GM20000 (cell line): ENCODE measurements around the gene CTNNA2.
A peak's percentile ranks its signal among the peaks of the same experiment; 100 is the strongest.

ENCODE experiments used
- DNase-seq: peaks from one replicate; pipeline ENCODE4 v3.0.0; 2012; ENCODE audit warnings: low spot score
- CTCF ChIP-seq: IDR thresholded peaks from 2 replicates; pipeline ENCODE4 v1.5.1; 2012; ENCODE audit warnings: mild to moderate bottlenecking, control low read depth; ENCODE audit errors: extremely low read depth, missing control alignments

The CTNNA2 gene

GRCh38 chr2:80515964-80516363 lies 1003.1 kb downstream of the CTNNA2 start:
- TF ChIP-seq CTCF = no peak
- no peak for DNase-seq

- no peak for TF ChIP-seq CTCF
These were observed 1004.5 kb downstream of the CTNNA2 start for GRCh38 chr2:80517316-80517715.

GRCh38 chr2:80519121-80519643 lies 1006.3 kb downstream of the CTNNA2 start:
- DNase-seq = no peak
- TF ChIP-seq CTCF = no peak

More at GRCh38 chr2:80517316-80517715, 1004.5 kb downstream of the CTNNA2 start:
- no peak for DNase-seq

- DNase-seq = no peak
- no peak for TF ChIP-seq CTCF
These were observed 1006.9 kb downstream of the CTNNA2 start for GRCh38 chr2:80519699-80520291.

- peak; percentile 25 for DNase-seq
- no peak for TF ChIP-seq CTCF
These were observed 1012.3 kb downstream of the CTNNA2 start for GRCh38 chr2:80525152-80525551.

GRCh38 chr2:80527119-80527518 lies 1014.3 kb downstream of the CTNNA2 start:
- no peak for DNase-seq
- no peak for TF ChIP-seq CTCF

- no peak for TF ChIP-seq CTCF
- DNase-seq = no peak
These were observed 1016.8 kb downstream of the CTNNA2 start for GRCh38 chr2:80529466-80530165.
